ENCODE data around the gene SPTSSA. TPM values are rescaled to one million over a fixed set of nuclear protein-coding genes. Genes with fewer than 3 reads are reported as not detected.
"Not testable (repeated sequence)": the region's sequence is repeated elsewhere in the genome, so short reads cannot be mapped to it uniquely, and the experiment has no call there.

SPTSSA gene
- polyA plus RNA-seq, 3 donors, result 27.7 to 28.2 (median 28.0) TPM

GRCh38 chr14:34436960-34437728 lies 24.9 kb downstream of the SPTSSA start:
- no peak for DNase-seq

- DNase-seq, result no peak
Observed at GRCh38 chr14:34436118-34436905, 25.7 kb downstream of the SPTSSA start.

DNA sequence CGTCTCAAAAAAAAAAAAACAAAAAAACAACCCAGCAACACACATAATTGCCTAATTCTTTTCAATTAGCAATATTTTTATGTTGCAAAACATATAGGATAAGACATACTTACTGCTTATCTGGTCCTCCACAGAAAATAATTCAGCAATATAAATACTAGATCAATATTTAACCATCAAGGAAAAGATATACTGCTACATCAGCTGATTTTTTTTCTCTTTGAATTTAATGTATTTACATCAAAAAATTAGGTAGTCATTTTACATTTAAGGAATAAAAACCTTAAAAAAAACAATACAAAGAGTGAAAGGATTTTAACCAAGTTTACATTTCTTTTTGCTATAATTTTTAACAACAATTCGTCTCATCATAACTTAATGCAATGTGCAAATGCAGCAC lies 28.1 kb downstream of the SPTSSA start:
- DNase-seq, result no peak

DNA sequence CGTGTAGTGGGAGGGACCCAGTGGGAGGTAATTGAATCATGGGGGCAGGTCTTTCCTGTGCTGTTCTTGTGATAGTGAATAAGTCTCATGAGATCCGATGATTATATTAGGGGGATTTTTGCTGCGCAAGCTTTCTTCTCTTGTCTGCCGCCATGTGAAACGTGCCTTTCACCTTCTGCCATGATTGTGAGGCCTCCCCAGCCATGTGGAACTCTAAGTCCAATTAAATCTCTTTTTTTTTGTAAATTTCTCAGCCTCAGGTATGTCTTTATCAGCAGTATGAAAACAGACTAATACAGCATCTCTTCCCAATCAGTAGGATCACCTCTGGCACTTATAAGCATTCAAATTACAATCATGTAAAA lies 34.0 kb downstream of the SPTSSA start:
- not testable (repeated sequence) for DNase-seq

GRCh38 chr14:34426313-34427295 lies 35.4 kb downstream of the SPTSSA start:
- DNase-seq, result no peak

GRCh38 chr14:34425095-34425851 lies 36.8 kb downstream of the SPTSSA start:
- DNase-seq, result no peak

DNA sequence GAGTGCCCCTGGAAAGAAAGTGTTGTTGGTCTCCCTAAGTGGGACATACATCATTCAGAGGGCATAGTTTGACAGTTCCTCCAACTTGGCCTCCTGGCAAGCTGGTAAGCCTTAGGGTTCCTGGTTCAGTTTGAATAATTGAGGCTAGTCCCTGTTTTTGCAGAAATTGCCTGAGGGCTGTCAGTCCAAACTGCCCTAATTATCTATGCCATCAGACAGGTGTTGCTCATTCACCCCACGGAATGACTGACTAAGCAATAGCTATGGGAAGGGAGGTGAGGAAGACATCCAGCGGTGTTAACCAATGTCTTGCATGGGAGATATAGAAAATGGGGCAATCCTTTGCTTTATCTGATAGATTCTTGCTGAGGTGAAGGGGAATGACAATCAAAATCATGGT lies 37.6 kb downstream of the SPTSSA start:
- no peak for DNase-seq

- DNase-seq, result no peak
Observed at GRCh38 chr14:34423445-34423844, 38.6 kb downstream of the SPTSSA start.

GRCh38 chr14:34420547-34421150 lies 41.4 kb downstream of the SPTSSA start:
- DNase-seq, result no peak

- no peak for DNase-seq
Observed at GRCh38 chr14:34409721-34410120, 52.3 kb downstream of the SPTSSA start.

- DNase-seq, result no peak
Observed at GRCh38 chr14:34407951-34408350, 54.1 kb downstream of the SPTSSA start.

GRCh38 chr14:34404416-34404815 lies 57.6 kb downstream of the SPTSSA start:
- DNase-seq, result no peak

DNA sequence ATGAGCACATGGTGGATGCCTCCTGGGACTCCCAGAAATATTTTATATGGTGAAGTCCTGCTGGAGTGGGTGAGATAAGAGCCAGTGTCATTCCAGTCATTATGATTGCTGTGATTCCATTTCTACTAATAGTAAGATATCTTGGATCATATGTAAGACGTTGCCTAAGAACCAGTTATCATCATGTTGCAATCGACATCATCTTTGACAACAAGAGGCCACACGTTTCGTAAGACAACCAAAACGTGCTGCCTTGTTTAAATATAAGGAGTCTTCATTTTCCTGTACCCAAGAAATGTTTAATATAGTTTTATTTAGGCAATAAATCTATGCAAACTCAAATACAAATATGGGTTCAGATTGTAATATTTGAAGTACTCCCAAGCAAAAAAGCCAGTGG lies 58.4 kb downstream of the SPTSSA start:
- DNase-seq, result no peak

DNA sequence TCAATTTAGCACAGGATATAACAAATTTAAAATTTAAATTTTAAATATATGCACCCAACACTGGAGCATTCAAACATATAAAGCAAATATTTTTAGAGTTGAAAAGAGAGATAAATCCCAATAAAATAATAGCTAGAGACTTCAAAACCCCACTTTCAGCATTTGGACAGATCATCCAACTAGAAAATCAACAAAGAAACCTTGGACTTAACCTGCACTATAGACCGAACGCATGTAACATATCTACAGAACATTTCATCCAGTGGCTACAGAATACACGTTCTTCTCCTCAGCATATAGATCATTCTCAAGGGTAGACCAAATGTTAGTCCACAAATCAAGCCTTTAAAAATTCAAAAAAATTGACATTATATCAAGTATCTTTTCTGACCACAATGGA lies 64.0 kb downstream of the SPTSSA start:
- no peak for DNase-seq

GRCh38 chr14:34387974-34388516 lies 74.0 kb downstream of the SPTSSA start:
- DNase-seq, result no peak

GRCh38 chr14:34386865-34387485 lies 75.1 kb downstream of the SPTSSA start:
- DNase-seq, result no peak

DNA sequence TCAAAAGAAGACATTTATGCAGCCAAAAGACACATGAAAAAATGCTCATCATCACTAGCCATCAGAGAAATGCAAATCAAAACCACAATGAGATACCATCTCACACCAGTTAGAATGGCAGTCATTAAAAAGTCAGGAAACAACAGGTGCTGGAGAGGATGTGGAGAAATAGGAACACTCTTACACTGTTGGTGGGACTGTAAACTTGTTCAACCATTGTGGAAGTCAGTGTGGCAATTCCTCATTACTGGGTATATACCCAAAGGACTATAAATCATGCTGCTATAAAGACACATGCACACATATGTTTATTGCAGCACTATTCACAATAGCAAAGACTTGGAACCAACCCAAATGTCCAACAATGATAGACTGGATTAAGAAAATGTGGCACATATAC lies 76.2 kb downstream of the SPTSSA start:
- not testable (repeated sequence) for DNase-seq

DNA sequence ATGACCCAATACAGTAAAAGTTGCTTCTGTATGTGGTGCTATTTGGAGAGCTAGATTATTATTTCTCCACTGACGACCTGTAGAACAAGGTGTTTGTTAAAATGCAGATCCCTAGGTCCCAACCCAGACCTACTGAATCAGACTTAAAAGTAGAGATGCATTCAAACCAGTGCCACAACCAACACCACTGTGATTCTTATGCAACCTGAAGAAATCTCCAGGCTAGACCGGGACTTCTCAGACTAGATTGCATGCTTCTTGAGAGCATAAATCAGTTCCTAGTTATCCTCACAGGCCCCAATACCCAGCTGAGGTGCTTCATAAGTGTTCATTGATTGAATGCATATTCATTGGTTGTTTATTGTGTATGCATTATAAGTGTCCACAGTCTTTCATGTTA lies 78.2 kb downstream of the SPTSSA start:
- DNase-seq, result no peak
